GM12875 (cell line): ENCODE measurements around the gene NIPBL.

Experiments used
- H3K4me3 ChIP-seq: one replicate; pipeline ENCODE4 v1.5.1; 2011; ENCODE audit warnings: low read depth, low read length, control low read depth
- TF ChIP-seq, protein P1 (sequence below): IDR thresholded peaks from 2 replicates; pipeline ENCODE4 v1.5.1; 2011; ENCODE audit warnings: low read depth, mild to moderate bottlenecking, control low read depth, inconsistent platforms, low read length, moderate library complexity, borderline replicate concordance; ENCODE audit not compliant: insufficient read depth

The NIPBL gene

DNA sequence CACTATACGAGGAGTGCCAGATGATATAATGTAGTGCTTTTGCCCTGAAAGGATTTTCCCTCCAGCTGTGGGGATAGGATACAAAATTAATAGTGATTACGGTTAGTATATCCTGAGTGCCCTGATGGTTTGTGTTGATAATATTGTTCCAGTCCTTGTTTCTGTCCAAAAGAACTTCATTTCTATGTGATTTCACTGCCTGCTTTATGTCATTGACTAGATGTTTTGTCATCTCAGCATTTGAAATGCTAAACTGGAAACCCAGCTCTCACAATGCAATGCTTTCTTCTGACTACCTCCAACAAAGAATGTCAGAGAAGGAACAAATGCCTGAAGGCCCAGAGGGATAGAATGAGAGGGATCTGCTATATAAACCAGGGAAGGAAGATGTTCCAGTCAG lies 177.8 kb downstream of the NIPBL start:
- H3K4me3 ChIP-seq = no peak overlapping the region
- TF ChIP-seq, protein P1, sequence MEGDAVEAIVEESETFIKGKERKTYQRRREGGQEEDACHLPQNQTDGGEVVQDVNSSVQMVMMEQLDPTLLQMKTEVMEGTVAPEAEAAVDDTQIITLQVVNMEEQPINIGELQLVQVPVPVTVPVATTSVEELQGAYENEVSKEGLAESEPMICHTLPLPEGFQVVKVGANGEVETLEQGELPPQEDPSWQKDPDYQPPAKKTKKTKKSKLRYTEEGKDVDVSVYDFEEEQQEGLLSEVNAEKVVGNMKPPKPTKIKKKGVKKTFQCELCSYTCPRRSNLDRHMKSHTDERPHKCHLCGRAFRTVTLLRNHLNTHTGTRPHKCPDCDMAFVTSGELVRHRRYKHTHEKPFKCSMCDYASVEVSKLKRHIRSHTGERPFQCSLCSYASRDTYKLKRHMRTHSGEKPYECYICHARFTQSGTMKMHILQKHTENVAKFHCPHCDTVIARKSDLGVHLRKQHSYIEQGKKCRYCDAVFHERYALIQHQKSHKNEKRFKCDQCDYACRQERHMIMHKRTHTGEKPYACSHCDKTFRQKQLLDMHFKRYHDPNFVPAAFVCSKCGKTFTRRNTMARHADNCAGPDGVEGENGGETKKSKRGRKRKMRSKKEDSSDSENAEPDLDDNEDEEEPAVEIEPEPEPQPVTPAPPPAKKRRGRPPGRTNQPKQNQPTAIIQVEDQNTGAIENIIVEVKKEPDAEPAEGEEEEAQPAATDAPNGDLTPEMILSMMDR = no peak

DNA sequence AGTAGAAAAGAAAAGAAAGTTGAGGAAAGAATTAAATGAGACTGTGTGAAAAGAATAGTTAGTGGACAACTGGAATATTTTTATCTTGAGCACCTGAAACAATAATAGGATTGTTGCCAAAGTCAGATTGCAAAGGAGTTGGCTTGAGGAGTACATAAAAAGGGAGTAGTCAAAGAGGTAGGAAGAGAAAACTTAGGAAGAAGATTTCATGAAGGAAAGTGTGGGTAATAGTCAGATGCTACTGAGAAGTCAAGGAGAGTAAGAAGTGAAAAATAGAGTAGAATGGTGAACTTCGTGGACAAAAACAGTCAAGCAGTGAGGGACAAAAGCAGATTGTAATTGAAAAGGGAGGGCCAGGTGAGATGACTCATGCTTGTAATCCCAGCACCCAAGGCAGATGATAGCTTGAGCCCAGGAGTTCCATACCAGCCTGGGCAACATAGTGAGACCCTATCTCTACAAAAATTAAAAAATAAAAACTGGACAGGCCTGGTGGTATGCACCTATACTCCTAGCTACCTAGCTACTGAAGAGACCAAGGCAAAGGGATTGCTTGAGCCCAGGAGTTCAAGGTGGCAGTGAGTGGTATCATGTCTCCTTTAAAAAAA lies 178.9 kb downstream of the NIPBL start:
- TF ChIP-seq, protein P1 = no peak
- no peak overlapping the region for H3K4me3 ChIP-seq

DNA sequence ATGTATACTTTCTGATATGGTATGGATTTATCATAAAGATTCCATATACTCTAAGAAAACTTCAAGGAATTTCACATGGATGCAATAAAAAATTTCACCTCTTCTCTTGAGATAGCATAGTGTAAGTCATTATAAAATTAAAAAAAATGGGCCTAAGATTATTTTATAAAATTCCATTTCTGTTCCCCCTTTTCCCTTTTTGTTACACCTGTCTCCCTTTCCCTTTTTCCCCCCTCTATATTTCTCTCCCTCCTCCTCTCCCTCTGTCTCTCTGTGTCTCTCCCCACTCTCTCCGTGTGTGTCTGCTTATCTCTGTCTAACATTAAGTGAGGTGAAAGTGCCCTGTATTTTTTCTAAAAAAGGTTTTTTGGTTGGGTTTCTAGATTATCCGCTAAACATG lies 180.2 kb downstream of the NIPBL start:
- TF ChIP-seq, protein P1 = no peak
- no peak overlapping the region for H3K4me3 ChIP-seq

DNA sequence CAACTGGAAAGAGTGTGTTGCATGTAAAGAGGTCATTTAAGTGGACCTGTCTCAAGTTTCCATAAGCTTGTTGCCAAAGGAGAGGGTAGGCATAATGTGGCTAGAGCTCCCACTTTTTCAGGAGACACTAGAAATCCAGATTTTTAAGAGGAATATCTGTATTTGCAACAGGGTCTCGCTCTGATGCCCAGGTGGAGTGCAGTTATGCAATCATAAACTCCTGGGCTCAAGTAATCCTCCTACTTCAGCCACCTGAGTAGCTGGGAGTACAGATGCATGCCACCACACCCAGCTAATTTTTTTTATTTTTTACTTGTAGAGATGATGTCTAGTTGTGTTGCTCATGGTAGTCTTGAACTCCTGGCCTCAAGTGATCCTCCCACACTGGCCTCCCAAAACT lies 183.5 kb downstream of the NIPBL start:
- TF ChIP-seq, protein P1 = no peak
- no peak overlapping the region for H3K4me3 ChIP-seq

DNA sequence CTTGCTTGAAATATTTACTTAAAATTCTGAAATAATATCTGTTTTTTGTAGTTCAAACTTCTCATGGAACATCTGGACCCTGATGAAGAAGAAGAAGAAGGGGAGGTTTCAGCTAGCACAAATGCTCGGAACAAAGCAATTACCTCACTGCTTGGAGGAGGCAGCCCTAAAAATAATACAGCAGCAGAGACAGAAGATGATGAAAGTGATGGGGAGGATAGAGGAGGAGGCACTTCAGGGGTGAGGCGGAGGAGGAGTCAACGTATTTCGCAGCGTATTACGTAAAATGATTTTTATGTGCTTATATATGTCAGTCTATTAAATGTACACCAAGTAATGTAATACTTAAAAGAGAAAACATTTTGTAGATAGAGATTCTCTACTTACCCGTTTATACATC lies 187.2 kb downstream of the NIPBL start:
- TF ChIP-seq, protein P1 = no peak
- H3K4me3 ChIP-seq = no peak overlapping the region

DNA sequence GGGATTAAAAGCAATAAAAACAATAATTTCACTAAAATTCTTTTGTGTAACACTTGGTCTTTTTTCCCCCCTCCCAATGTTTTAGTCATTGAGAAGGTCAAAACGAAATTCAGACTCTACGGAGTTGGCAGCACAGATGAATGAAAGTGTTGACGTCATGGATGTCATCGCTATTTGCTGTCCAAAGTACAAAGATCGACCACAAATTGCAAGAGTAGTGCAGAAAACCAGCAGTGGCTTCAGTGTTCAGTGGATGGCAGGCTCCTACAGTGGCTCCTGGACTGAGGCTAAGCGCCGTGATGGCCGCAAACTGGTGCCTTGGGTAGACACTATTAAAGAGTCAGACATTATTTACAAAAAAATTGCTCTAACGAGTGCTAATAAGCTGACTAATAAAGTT lies 187.9 kb downstream of the NIPBL start:
- TF ChIP-seq, protein P1 = no peak
- H3K4me3 ChIP-seq = no peak overlapping the region

DNA sequence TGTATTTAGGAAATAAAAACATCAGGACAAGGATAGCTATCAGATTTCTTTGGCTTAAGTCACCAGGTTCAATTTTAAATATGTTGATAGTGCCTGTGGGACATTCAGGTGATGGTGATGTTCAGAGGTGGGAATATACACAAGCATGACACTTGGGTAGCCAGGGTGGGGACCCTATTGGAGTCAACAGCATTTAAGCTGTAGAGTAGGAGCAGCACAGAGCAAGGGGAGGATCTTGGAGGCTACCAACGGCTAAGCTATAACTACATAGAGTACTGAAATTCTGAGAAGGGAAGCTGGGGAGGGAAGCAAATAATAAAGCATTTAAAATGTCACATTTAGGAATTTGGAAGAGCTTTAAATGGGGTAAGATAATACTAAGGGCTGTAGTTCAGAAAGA lies 194.9 kb downstream of the NIPBL start:
- TF ChIP-seq, protein P1 = no peak
- no peak overlapping the region for H3K4me3 ChIP-seq
